Ascending aorta (tissue), 2 donors: ENCODE results near the gene GXYLT2. TPM values are rescaled to one million over a fixed set of nuclear protein-coding genes. Genes with fewer than 3 reads are reported as not detected.

ENCODE experiments used
- DNase-seq, 2 donors: peaks; one replicate each; pipeline ENCODE4 v3.0.0-alpha.2; 2019; ENCODE audit warnings: low spot score in 2 of 2
- H3K27ac ChIP-seq, 2 donors: fragments of 200-600 bp; sonication (generic); one replicate each; pipeline ENCODE4 v1.5.1; 2016 to 2017; ENCODE audit warnings: mild to moderate bottlenecking in 1 of 2
- H3K27me3 ChIP-seq: fragments of 200-600 bp; sonication (generic); one replicate; pipeline ENCODE4 v1.5.1; 2017
- H3K36me3 ChIP-seq, 2 donors: fragments of 200-600 bp; sonication (generic); one replicate each; pipeline ENCODE4 v1.5.1; 2016
- H3K4me1 ChIP-seq, 2 donors: fragments of 200-600 bp; sonication (generic); one replicate each; pipeline ENCODE4 v1.5.1; 2016 to 2017; ENCODE audit warnings: mild to moderate bottlenecking in 1 of 2
- H3K4me3 ChIP-seq, 2 donors: fragments of 200-600 bp; sonication (generic); one replicate each; pipeline ENCODE4 v1.5.1; 2016 to 2017; ENCODE audit warnings: mild to moderate bottlenecking in 1 of 2
- H3K9me3 ChIP-seq, 2 donors: fragments of 200-600 bp; sonication (generic); one replicate each; pipeline ENCODE4 v1.5.1; 2016
- intact Hi-C: fragments of 100-400 bp; cut with DNase I; formaldehyde crosslinking; loops from one replicate; pipeline ENCODE4 v1.15.1; 2023
- total RNA-seq: library from RNA; depleted of rRNA; stranded (reverse); fragments of >200 nt; gene quantifications from one replicate; pipeline ENCODE4 v1.1.0, GENCODE V29; 2016
- TF ChIP-seq, protein P1 (sequence below), 3 experiments: fragments of 200-600 bp in 2 of 3; fragments of 450-650 bp in 1 of 3; sonication (generic) in 2 of 3; IDR thresholded peaks; one replicate each; pipeline ENCODE4 v1.5.1; 2016 to 2019; ENCODE audit warnings: antibody characterized with exemption in 3 of 3, mild to moderate bottlenecking in 1 of 3, moderate library complexity in 1 of 3

The GXYLT2 gene
- total RNA-seq, 1 donor from 2014 or later: 19.5 TPM

DNA sequence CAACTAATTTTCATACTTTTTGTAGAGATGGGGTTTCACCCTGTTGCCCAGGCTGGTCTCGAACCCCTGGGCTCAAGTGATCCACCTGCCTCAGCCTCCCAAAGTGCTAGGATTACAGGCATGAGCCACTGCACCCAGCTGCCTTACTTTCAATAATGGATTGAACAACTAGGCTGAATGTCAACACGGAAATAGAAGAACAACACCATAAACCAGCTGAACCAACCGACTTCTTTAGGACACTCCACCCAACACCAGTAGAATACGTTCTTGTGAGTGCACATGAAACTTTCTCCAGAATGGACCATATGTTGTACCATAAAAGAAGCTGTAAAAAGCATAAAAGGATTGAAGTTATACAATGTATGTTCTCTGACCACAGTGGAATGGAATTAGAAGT is 42.9 kb downstream of the GXYLT2 start:
- no peak overlapping the region for H3K27ac ChIP-seq
- intact Hi-C loops: no loop called here

DNA sequence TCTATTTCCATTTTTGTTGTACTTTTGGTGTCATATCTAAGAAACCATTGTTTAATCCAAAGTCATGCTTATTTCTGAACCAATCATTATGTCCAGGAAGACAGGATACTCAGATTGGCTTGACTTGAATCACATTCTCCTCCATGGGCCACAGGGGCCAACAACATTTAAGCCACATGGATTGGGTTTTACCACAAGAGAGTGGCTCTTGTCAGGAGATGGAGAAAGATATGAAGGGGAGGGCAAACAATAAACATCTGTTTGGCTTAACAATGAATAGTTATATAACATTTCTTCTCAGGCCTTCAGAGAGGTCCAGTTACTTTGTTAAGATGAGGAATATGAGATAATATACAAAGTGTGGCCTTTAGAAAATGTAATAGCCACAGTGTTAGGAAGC is 44.6 kb downstream of the GXYLT2 start:
- peaks cover 0 to 3% of the 10 kb centered on the region in 2 donors for H3K36me3 ChIP-seq
- H3K27ac ChIP-seq: no peak overlapping the region
- DNase-seq: no peak
- H3K4me1 ChIP-seq: peaks cover 0 to 2% of the 10 kb centered on the region in 2 donors
- intact Hi-C loops: no loop called here
- H3K27me3 ChIP-seq: no peaks in the 10 kb centered on the region
- no peaks in the 10 kb centered on the region for H3K9me3 ChIP-seq
- no peak overlapping the region for H3K4me3 ChIP-seq
- TF ChIP-seq, protein P1, sequence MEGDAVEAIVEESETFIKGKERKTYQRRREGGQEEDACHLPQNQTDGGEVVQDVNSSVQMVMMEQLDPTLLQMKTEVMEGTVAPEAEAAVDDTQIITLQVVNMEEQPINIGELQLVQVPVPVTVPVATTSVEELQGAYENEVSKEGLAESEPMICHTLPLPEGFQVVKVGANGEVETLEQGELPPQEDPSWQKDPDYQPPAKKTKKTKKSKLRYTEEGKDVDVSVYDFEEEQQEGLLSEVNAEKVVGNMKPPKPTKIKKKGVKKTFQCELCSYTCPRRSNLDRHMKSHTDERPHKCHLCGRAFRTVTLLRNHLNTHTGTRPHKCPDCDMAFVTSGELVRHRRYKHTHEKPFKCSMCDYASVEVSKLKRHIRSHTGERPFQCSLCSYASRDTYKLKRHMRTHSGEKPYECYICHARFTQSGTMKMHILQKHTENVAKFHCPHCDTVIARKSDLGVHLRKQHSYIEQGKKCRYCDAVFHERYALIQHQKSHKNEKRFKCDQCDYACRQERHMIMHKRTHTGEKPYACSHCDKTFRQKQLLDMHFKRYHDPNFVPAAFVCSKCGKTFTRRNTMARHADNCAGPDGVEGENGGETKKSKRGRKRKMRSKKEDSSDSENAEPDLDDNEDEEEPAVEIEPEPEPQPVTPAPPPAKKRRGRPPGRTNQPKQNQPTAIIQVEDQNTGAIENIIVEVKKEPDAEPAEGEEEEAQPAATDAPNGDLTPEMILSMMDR (IDR thresholded peaks at IDR 0.05): no peak

More for the DNA sequence above, 42.9 kb downstream of the GXYLT2 start:
- no peak overlapping the region for H3K4me3 ChIP-seq
- TF ChIP-seq, protein P1 (IDR thresholded peaks at IDR 0.05): no peak
- no peaks in the 10 kb centered on the region for H3K27me3 ChIP-seq
- peaks cover 0 to 3% of the 10 kb centered on the region in 2 donors for H3K36me3 ChIP-seq
- no peaks in the 10 kb centered on the region for H3K4me1 ChIP-seq
- DNase-seq: no peak
- H3K9me3 ChIP-seq: no peaks in the 10 kb centered on the region

DNA sequence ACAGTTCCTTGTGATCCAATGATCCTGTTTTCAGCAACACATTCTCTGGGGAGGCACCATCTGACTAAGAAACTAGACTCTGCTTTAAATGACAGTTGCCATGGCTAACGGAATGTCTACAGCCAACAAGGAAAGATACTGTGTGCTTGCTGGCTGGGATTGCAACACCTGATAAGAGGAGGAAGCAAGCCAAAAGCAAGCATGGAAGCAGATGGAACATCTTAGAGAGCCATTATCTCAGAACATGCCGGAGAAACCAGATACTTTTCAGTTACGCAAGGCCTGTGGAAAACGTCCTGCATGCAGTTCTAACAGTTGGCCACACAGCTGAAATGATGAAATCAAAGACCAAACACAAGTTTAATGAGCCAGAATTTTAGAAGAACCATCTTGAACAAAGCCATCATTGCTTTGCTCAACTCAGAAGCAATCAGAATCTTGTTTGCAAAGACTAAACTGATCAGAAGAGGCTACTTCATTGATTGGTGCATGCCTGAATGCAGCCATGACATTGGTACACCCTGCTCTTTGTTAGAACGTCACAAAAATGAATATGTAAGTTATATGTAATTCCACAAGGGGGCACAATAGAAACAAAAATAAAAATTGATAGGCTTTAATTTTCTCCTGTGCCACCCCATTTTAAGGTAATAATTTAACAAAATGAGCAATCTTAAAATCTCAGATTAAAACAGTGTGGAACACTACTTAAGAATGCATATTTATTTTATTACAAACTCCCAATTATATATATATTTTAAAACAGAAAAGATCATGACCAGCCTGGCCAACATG is 50.8 kb downstream of the GXYLT2 start:
- H3K27ac ChIP-seq: peak overlapping the region; percentile 17 to 62
- TF ChIP-seq, protein P1 (IDR thresholded peaks at IDR 0.05): peak in 2 of 3 experiments; percentile 37 to 51
- peaks cover 0 to 4% of the 10 kb centered on the region in 2 donors for H3K36me3 ChIP-seq
- no peaks in the 10 kb centered on the region for H3K27me3 ChIP-seq
- H3K9me3 ChIP-seq: no peaks in the 10 kb centered on the region
- H3K4me1 ChIP-seq: peaks cover 2 to 11% of the 10 kb centered on the region in 2 donors
- H3K4me3 ChIP-seq: no peak overlapping the region
- DNase-seq: peak in 1 of 2 donors; percentile 84
- intact Hi-C loops: loop anchor here (2.0 to 5.0 kb wide), 5 partner anchors 32 to 118 kb away; partner anchors contain the start of genes GXYLT2, PPP4R2 and SHQ1

DNA sequence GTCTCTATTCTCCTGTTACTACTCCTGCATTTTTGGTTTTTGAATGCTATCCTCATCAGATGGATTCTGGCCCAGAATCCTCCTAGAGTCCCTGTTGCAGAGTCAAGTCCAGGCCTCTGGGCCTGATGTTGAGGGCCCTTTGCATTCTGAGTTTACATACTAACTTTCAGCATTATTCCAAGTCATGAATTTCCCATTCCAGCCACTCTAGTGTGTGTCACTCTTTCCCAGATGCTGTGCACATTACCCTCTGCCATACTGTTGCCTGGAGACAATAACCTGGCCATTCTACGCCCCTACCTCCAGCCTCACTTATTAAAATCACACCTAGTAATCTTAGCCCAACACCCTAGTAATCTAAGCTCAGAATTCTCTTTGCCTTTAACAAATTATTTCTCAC is 53.4 kb downstream of the GXYLT2 start:
- Histone ChIP-seq H3K36me3 (peaks cover 0 to 4% of the 10 kb centered on the region in 2 donors), H3K9me3 (no peaks in the 10 kb centered on the region), H3K4me1 (peaks cover 2 to 11% of the 10 kb centered on the region in 2 donors), H3K4me3 (no peak overlapping the region), H3K27ac (no peak overlapping the region), H3K27me3 (no peaks in the 10 kb centered on the region)
- TF ChIP-seq, protein P1 (IDR thresholded peaks at IDR 0.05): no peak
- no peak for DNase-seq
- intact Hi-C loops: no loop called here

DNA sequence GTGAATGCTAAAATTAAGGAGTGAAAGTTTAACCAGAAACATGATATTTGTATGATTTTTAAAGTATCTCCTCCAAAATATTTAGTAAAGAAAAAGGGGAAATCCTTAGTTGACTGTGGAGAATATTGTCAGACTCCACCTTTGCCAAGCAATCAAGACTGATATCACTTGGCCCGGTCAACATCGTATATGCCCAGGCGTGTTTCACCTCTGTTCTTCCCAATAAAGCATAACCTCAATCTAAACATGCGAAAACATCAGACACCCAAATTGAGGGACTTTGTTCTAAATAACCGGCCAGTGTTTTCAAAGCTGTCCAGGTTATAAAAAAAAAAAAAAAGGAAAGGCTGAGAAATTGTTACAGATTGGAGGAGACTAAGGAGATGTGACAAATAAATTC is 54.6 kb downstream of the GXYLT2 start:
- Histone ChIP-seq H3K36me3 (peaks cover 0 to 4% of the 10 kb centered on the region in 2 donors), H3K4me3 (no peak overlapping the region), H3K4me1 (peaks cover 2 to 9% of the 10 kb centered on the region in 2 donors), H3K9me3 (no peaks in the 10 kb centered on the region), H3K27me3 (no peaks in the 10 kb centered on the region), H3K27ac (no peak overlapping the region)
- intact Hi-C loops: no loop called here
- no peak for DNase-seq
- TF ChIP-seq, protein P1 (IDR thresholded peaks at IDR 0.05): no peak
